ENCODE results near the gene MRAS. TPM values are rescaled to one million over a fixed set of nuclear protein-coding genes. Genes with fewer than 3 reads are reported as not detected.

MRAS gene
- total and polyA plus RNA-seq, 2 of the 13 experiments (the other 11 are each of a cell fraction or from before 2014, with no cell fraction given), result 8.8 to 36.2 TPM

DNA sequence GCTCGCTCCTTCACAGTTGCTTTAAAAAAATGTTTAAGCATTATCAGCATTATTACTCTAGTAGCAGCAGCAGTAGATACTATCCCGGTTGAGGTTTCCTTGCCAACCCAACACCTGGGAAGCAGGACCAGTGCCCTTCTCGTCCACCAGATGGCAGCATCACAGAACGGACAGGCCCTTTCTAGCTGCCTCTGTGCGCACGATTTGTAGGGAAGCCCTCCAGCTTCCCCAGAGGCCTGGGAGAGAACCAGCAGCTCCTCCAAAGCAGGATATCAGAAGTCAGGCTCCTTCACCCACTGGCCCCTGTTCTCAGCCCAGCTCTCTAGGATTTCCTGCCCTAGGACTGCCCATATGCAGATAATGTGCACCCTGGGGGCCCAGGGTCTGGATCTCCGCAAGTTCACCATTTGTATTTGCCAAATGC is 69.2 kb downstream of the MRAS start (continued):
- TF ChIP-seq, protein P1, sequence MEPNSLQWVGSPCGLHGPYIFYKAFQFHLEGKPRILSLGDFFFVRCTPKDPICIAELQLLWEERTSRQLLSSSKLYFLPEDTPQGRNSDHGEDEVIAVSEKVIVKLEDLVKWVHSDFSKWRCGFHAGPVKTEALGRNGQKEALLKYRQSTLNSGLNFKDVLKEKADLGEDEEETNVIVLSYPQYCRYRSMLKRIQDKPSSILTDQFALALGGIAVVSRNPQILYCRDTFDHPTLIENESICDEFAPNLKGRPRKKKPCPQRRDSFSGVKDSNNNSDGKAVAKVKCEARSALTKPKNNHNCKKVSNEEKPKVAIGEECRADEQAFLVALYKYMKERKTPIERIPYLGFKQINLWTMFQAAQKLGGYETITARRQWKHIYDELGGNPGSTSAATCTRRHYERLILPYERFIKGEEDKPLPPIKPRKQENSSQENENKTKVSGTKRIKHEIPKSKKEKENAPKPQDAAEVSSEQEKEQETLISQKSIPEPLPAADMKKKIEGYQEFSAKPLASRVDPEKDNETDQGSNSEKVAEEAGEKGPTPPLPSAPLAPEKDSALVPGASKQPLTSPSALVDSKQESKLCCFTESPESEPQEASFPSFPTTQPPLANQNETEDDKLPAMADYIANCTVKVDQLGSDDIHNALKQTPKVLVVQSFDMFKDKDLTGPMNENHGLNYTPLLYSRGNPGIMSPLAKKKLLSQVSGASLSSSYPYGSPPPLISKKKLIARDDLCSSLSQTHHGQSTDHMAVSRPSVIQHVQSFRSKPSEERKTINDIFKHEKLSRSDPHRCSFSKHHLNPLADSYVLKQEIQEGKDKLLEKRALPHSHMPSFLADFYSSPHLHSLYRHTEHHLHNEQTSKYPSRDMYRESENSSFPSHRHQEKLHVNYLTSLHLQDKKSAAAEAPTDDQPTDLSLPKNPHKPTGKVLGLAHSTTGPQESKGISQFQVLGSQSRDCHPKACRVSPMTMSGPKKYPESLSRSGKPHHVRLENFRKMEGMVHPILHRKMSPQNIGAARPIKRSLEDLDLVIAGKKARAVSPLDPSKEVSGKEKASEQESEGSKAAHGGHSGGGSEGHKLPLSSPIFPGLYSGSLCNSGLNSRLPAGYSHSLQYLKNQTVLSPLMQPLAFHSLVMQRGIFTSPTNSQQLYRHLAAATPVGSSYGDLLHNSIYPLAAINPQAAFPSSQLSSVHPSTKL (CRISPR knock-in tag; IDR thresholded peaks at IDR 0.05), result no peak
- no peak for TF ChIP-seq CBX1 (IDR thresholded peaks at IDR 0.05; ENCODE audit: low read depth)
- TF ChIP-seq, protein P2, sequence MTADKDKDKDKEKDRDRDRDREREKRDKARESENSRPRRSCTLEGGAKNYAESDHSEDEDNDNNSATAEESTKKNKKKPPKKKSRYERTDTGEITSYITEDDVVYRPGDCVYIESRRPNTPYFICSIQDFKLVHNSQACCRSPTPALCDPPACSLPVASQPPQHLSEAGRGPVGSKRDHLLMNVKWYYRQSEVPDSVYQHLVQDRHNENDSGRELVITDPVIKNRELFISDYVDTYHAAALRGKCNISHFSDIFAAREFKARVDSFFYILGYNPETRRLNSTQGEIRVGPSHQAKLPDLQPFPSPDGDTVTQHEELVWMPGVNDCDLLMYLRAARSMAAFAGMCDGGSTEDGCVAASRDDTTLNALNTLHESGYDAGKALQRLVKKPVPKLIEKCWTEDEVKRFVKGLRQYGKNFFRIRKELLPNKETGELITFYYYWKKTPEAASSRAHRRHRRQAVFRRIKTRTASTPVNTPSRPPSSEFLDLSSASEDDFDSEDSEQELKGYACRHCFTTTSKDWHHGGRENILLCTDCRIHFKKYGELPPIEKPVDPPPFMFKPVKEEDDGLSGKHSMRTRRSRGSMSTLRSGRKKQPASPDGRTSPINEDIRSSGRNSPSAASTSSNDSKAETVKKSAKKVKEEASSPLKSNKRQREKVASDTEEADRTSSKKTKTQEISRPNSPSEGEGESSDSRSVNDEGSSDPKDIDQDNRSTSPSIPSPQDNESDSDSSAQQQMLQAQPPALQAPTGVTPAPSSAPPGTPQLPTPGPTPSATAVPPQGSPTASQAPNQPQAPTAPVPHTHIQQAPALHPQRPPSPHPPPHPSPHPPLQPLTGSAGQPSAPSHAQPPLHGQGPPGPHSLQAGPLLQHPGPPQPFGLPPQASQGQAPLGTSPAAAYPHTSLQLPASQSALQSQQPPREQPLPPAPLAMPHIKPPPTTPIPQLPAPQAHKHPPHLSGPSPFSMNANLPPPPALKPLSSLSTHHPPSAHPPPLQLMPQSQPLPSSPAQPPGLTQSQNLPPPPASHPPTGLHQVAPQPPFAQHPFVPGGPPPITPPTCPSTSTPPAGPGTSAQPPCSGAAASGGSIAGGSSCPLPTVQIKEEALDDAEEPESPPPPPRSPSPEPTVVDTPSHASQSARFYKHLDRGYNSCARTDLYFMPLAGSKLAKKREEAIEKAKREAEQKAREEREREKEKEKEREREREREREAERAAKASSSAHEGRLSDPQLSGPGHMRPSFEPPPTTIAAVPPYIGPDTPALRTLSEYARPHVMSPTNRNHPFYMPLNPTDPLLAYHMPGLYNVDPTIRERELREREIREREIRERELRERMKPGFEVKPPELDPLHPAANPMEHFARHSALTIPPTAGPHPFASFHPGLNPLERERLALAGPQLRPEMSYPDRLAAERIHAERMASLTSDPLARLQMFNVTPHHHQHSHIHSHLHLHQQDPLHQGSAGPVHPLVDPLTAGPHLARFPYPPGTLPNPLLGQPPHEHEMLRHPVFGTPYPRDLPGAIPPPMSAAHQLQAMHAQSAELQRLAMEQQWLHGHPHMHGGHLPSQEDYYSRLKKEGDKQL (CRISPR knock-in tag; IDR thresholded peaks at IDR 0.05; ENCODE audit: low read depth), result no peak
- no peak for TF ChIP-seq CREM (IDR thresholded peaks at IDR 0.05)
- TF ChIP-seq CREM (CRISPR knock-in tag; IDR thresholded peaks at IDR 0.05), result no peak
- TF ChIP-seq, protein P3, sequence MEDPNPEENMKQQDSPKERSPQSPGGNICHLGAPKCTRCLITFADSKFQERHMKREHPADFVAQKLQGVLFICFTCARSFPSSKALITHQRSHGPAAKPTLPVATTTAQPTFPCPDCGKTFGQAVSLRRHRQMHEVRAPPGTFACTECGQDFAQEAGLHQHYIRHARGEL (CRISPR knock-in tag; IDR thresholded peaks at IDR 0.05), result no peak
- TF ChIP-seq ZNF773 (CRISPR knock-in tag; IDR thresholded peaks at IDR 0.05; ENCODE audit: borderline replicate concordance), result no peak
- TF ChIP-seq, protein P4, sequence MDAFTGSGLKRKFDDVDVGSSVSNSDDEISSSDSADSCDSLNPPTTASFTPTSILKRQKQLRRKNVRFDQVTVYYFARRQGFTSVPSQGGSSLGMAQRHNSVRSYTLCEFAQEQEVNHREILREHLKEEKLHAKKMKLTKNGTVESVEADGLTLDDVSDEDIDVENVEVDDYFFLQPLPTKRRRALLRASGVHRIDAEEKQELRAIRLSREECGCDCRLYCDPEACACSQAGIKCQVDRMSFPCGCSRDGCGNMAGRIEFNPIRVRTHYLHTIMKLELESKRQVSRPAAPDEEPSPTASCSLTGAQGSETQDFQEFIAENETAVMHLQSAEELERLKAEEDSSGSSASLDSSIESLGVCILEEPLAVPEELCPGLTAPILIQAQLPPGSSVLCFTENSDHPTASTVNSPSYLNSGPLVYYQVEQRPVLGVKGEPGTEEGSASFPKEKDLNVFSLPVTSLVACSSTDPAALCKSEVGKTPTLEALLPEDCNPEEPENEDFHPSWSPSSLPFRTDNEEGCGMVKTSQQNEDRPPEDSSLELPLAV (CRISPR knock-in tag; conservative IDR thresholded peaks at IDR 0.05; ENCODE audit: low read depth), result no peak
- TF ChIP-seq, protein P5, sequence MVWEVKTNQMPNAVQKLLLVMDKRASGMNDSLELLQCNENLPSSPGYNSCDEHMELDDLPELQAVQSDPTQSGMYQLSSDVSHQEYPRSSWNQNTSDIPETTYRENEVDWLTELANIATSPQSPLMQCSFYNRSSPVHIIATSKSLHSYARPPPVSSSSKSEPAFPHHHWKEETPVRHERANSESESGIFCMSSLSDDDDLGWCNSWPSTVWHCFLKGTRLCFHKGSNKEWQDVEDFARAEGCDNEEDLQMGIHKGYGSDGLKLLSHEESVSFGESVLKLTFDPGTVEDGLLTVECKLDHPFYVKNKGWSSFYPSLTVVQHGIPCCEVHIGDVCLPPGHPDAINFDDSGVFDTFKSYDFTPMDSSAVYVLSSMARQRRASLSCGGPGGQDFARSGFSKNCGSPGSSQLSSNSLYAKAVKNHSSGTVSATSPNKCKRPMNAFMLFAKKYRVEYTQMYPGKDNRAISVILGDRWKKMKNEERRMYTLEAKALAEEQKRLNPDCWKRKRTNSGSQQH (CRISPR knock-in tag; IDR thresholded peaks at IDR 0.05; ENCODE audit: low read depth), result no peak
- TF ChIP-seq, protein P6, sequence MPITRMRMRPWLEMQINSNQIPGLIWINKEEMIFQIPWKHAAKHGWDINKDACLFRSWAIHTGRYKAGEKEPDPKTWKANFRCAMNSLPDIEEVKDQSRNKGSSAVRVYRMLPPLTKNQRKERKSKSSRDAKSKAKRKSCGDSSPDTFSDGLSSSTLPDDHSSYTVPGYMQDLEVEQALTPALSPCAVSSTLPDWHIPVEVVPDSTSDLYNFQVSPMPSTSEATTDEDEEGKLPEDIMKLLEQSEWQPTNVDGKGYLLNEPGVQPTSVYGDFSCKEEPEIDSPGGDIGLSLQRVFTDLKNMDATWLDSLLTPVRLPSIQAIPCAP (CRISPR knock-in tag; IDR thresholded peaks at IDR 0.05; ENCODE audit: low read depth), result no peak
- no peak for TF ChIP-seq HDAC2 (CRISPR knock-in tag; IDR thresholded peaks at IDR 0.05)
- TF ChIP-seq POLR2G (IDR thresholded peaks at IDR 0.05; ENCODE audit: low read depth, low read length), result no peak
- no peak for TF ChIP-seq IRX3 (CRISPR knock-in tag; IDR thresholded peaks at IDR 0.05; ENCODE audit: borderline replicate concordance, low read depth)
- TF ChIP-seq, protein P7, sequence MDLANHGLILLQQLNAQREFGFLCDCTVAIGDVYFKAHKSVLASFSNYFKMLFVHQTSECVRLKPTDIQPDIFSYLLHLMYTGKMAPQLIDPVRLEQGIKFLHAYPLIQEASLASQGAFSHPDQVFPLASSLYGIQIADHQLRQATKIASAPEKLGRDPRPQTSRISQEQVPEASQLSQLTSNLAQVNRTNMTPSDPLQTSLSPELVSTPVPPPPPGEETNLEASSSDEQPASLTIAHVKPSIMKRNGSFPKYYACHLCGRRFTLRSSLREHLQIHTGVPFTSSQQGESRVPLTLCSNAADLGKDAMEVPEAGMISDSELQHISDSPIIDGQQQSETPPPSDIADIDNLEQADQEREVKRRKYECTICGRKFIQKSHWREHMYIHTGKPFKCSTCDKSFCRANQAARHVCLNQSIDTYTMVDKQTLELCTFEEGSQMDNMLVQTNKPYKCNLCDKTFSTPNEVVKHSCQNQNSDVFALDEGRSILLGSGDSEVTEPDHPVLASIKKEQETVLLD (CRISPR knock-in tag; IDR thresholded peaks at IDR 0.05; ENCODE audit: low read depth), result no peak
